GM12801 (cell line): Measurements from ENCODE around the gene CXCL12.

Experiments used
- CTCF ChIP-seq: IDR thresholded peaks from one replicate; pipeline ENCODE4 v1.5.1; 2011; ENCODE audit warnings: control low read depth; ENCODE audit not compliant: insufficient read length; ENCODE audit errors: extremely low read depth

Gene CXCL12

GRCh38 chr10:44357023-44357540 is 27.8 kb downstream of the CXCL12 start:
- TF ChIP-seq CTCF, result no peak

GRCh38 chr10:44356139-44357022 is 28.5 kb downstream of the CXCL12 start:
- TF ChIP-seq CTCF, result no peak

- no peak for TF ChIP-seq CTCF
Measured at GRCh38 chr10:44355630-44356029, 29.3 kb downstream of the CXCL12 start.

GRCh38 chr10:44354771-44355170 is 30.1 kb downstream of the CXCL12 start:
- no peak for TF ChIP-seq CTCF

GRCh38 chr10:44353721-44354120 is 31.2 kb downstream of the CXCL12 start:
- TF ChIP-seq CTCF, result no peak

- TF ChIP-seq CTCF, result no peak
Measured at GRCh38 chr10:44353128-44353390, 31.8 kb downstream of the CXCL12 start.

GRCh38 chr10:44352316-44353127 is 32.4 kb downstream of the CXCL12 start:
- TF ChIP-seq CTCF, result no peak
